Mesenchymal stem cell (in vitro differentiated cells and primary cell): ENCODE results near the gene AOAH.

Experiments
- DNase-seq: peaks from one replicate; pipeline ENCODE4 v3.0.0-alpha.2; 2013
- H2AFZ ChIP-seq: one replicate; pipeline ENCODE4 v1.6.1; 2013; ENCODE audit warnings: low read depth, mild to moderate bottlenecking, control low read depth, inconsistent platforms, low read length, moderate library complexity
- H2AK5ac ChIP-seq: 2 replicates; pipeline ENCODE4 v1.6.1; 2013; ENCODE audit warnings: low read length, moderate library complexity, mild to moderate bottlenecking, inconsistent platforms; ENCODE audit not compliant: severe bottlenecking
- H2BK120ac ChIP-seq: one replicate; pipeline ENCODE4 v1.6.1; 2013; ENCODE audit warnings: low read depth, mild to moderate bottlenecking, inconsistent platforms, low read length, moderate library complexity
- H2BK12ac ChIP-seq, 2 experiments: one replicate each; pipeline ENCODE4 v1.6.1; 2013; ENCODE audit warnings: inconsistent platforms in 2 of 2, low read length in 2 of 2, mild to moderate bottlenecking in 2 of 2, moderate library complexity in 2 of 2, control low read depth in 1 of 2
- H2BK15ac ChIP-seq: one replicate; pipeline ENCODE4 v1.6.1; 2013; ENCODE audit warnings: mild to moderate bottlenecking, low read depth, inconsistent platforms; ENCODE audit not compliant: poor library complexity, severe bottlenecking
- H2BK5ac ChIP-seq: 2 replicates; pipeline ENCODE4 v1.6.1; 2013; ENCODE audit warnings: low read depth, mild to moderate bottlenecking, low read length, control low read depth, inconsistent platforms; ENCODE audit not compliant: poor library complexity, severe bottlenecking
- H3K14ac ChIP-seq, 2 experiments: one replicate each; pipeline ENCODE4 v1.6.1; 2013; ENCODE audit warnings: inconsistent platforms in 2 of 2, low read length in 2 of 2, control low read depth in 1 of 2, mild to moderate bottlenecking in 1 of 2, moderate library complexity in 1 of 2
- H3K18ac ChIP-seq, 2 experiments: one replicate each; pipeline ENCODE4 v1.6.1; 2013; ENCODE audit warnings: inconsistent platforms in 2 of 2, low read length in 2 of 2, control low read depth in 1 of 2, low read depth in 1 of 2, mild to moderate bottlenecking in 1 of 2
- H3K23ac ChIP-seq, 2 experiments: one replicate each; pipeline ENCODE4 v1.6.1; 2013; ENCODE audit warnings: inconsistent platforms in 2 of 2, low read length in 2 of 2, mild to moderate bottlenecking in 2 of 2, moderate library complexity in 2 of 2, control low read depth in 1 of 2
- H3K27ac ChIP-seq: 2 replicates; pipeline ENCODE4 v1.5.1; 2013; ENCODE audit warnings: mild to moderate bottlenecking, moderate library complexity, low read length, control low read depth, inconsistent platforms; ENCODE audit not compliant: poor library complexity, severe bottlenecking
- H3K27me3 ChIP-seq, 2 experiments: 2 replicates each; pipeline versions ENCODE4 v1.6.1 to v1.7.0; 2013; ENCODE audit warnings: low read length in 2 of 2, mild to moderate bottlenecking in 2 of 2, moderate library complexity in 2 of 2, control low read depth in 1 of 2, inconsistent platforms in 1 of 2; ENCODE audit not compliant: control insufficient read depth in 1 of 2, insufficient read depth in 1 of 2
- H3K36me3 ChIP-seq, 2 experiments: 2 replicates each; pipeline versions ENCODE4 v1.6.1 to v1.7.0; 2013; ENCODE audit warnings: low read length in 2 of 2, control low read depth in 1 of 2, inconsistent platforms in 1 of 2, low read depth in 1 of 2, mild to moderate bottlenecking in 1 of 2; ENCODE audit not compliant: insufficient read depth in 2 of 2, control insufficient read depth in 1 of 2
- H3K4ac ChIP-seq, 2 experiments: one replicate each; pipeline ENCODE4 v1.6.1; 2013; ENCODE audit warnings: inconsistent platforms in 2 of 2, low read length in 2 of 2, mild to moderate bottlenecking in 2 of 2, moderate library complexity in 2 of 2, control low read depth in 1 of 2, low read depth in 1 of 2
- H3K4me1 ChIP-seq: 2 replicates; pipeline ENCODE4 v1.6.1; 2013; ENCODE audit warnings: low read depth, low read length, control low read depth; ENCODE audit not compliant: control insufficient read depth, insufficient read depth
- H3K4me2 ChIP-seq: 2 replicates; pipeline ENCODE4 v1.6.1; 2013; ENCODE audit warnings: low read length, mild to moderate bottlenecking, inconsistent platforms; ENCODE audit not compliant: poor library complexity, severe bottlenecking
- H3K4me3 ChIP-seq, 2 experiments: 2 replicates each; pipeline versions ENCODE4 v1.5.1 to v1.7.0; 2013; ENCODE audit warnings: low read length in 2 of 2, mild to moderate bottlenecking in 2 of 2, control low read depth in 1 of 2, low read depth in 1 of 2; ENCODE audit not compliant: insufficient read depth in 1 of 2
- H3K79me1 ChIP-seq: replicated peaks from 2 replicates; pipeline ENCODE4 v1.6.1; 2013; ENCODE audit warnings: mild to moderate bottlenecking, control low read depth, low read length, inconsistent platforms; ENCODE audit not compliant: poor library complexity, severe bottlenecking
- H3K9ac ChIP-seq: 2 replicates; pipeline ENCODE4 v1.7.0; 2013; ENCODE audit warnings: mild to moderate bottlenecking, low read length, moderate library complexity
- H3K9me3 ChIP-seq: 2 replicates; pipeline ENCODE4 v1.7.0; 2013; ENCODE audit warnings: mild to moderate bottlenecking, low read length; ENCODE audit not compliant: control insufficient read depth
- H4K8ac ChIP-seq: one replicate; pipeline ENCODE4 v1.6.1; 2013; ENCODE audit warnings: inconsistent platforms, mild to moderate bottlenecking, low read length, moderate library complexity
- H4K91ac ChIP-seq: one replicate; pipeline ENCODE4 v1.6.1; 2013; ENCODE audit warnings: mild to moderate bottlenecking, low read length, inconsistent platforms
- WGBS: methylation state at CpG from one replicate; pipeline ENCODE4 v1.1.7; 2013; ENCODE audit warnings: mixed read lengths; 5-methylcytosine and 5-hydroxymethylcytosine counted together

AOAH gene

DNA sequence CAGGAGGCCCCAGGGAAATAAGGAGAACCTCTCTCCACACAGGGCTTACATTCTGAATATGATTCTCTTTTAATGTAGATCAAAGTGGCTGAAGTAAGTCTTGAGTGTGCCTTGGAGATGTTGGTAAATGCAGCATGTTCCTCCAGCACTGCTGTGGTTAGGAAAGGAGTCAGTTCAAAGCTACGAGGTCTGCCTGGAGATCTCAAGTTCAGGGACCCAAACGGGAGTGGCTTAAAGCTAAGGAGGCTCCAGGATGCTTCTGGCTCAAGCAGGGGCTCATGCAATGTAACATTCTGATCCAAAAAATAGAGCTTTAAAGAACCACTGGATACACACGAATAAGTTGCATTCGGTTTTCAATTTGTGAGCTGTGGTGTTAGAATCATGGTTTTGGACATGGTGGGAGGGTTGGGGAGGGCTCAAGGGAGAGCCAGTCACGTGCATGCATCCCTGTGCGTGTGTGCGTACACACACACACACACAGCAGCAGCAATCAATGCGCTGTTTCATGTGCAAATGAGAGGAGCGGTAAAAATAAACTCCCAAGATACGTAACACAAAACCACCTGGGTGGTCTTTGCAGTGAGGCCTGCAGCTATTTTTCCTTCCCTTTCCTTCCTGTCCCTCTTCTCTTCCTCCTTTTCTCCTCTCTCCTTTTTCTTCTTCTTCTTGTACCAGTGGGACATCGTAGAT, 70.5 kb downstream of the AOAH start:
- WGBS, result 75% methylated on average over 11 of the region's 11 CpGs
- no peak overlapping the region for H3K9ac ChIP-seq
- DNase-seq, result no peak
- peaks cover 18% of the 10 kb centered on the region for H3K4me1 ChIP-seq
- no peaks in the 10 kb centered on the region for H3K9me3 ChIP-seq
- no peak overlapping the region for H4K8ac ChIP-seq
- no peak overlapping the region for H3K18ac ChIP-seq
- H3K4me3 ChIP-seq, result no peak overlapping the region
- no peak overlapping the region for H3K4ac ChIP-seq
- no peak overlapping the region for H2BK5ac ChIP-seq
- no peaks in the 10 kb centered on the region for H3K27me3 ChIP-seq
- H3K23ac ChIP-seq, result no peak overlapping the region
- peaks cover 0 to 3% of the 10 kb centered on the region in 2 experiments for H3K36me3 ChIP-seq
- no peak overlapping the region for H2BK15ac ChIP-seq
- no peak overlapping the region for H4K91ac ChIP-seq
- peak overlapping the region; percentile 3 for H3K27ac ChIP-seq
- peaks cover 2% of the 10 kb centered on the region for H3K79me1 ChIP-seq
- no peak overlapping the region for H3K4me2 ChIP-seq
- H3K14ac ChIP-seq, result no peak overlapping the region
- H2AK5ac ChIP-seq, result peak overlapping the region; percentile 89
- H2AFZ ChIP-seq, result no peak overlapping the region
- no peak overlapping the region for H2BK120ac ChIP-seq
- H2BK12ac ChIP-seq, result no peak overlapping the region

DNA sequence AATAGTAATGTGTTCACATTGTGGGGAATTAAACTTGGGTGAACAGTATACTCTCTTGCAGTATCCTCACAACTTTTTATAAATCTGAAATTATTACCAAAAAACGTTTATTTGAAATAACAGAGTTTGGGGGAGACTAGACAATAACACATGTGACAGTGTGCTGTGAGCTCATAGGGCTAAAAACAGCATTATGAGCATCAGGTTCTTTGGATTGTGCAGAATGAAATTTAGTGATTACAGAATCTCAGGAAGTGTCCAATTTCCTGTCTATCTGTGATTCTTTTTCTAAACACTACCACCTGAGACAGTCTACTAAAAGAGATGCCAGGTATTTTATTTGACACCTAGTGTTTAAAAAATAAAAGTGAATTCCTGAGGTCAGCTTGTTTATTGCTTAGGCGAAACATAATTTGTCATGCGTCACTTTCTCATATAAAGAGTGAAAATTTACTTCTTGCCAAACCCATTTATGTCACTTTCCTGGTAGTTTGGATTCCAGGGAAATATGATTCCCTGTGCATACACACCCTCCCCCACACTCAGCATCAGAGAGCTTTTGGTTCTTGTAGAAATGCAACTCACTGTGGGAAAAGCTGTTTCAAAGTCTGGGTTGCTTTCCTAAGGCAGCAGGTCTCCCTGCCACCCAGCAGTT, 71.2 kb downstream of the AOAH start:
- Histone ChIP-seq H2BK12ac (no peak overlapping the region), H3K36me3 (peaks cover 0 to 3% of the 10 kb centered on the region in 2 experiments), H3K9me3 (no peaks in the 10 kb centered on the region), H3K9ac (no peak overlapping the region), H3K27ac (peak overlapping the region; percentile 3), H3K4me1 (peaks cover 18% of the 10 kb centered on the region), H2AK5ac (peak overlapping the region; percentile 89), H3K4me3 (no peak overlapping the region), H2BK5ac (no peak overlapping the region), H3K27me3 (no peaks in the 10 kb centered on the region), H3K14ac (no peak overlapping the region), H2AFZ (no peak overlapping the region), H4K8ac (no peak overlapping the region), H3K4me2 (no peak overlapping the region), H2BK120ac (no peak overlapping the region), H3K4ac (no peak overlapping the region), H3K23ac (no peak overlapping the region), H3K79me1 (peaks cover 2% of the 10 kb centered on the region), H2BK15ac (no peak overlapping the region), H3K18ac (no peak overlapping the region), H4K91ac (no peak overlapping the region)
- WGBS, result 60% methylated on average over 2 of the region's 3 CpGs
- no peak for DNase-seq

DNA sequence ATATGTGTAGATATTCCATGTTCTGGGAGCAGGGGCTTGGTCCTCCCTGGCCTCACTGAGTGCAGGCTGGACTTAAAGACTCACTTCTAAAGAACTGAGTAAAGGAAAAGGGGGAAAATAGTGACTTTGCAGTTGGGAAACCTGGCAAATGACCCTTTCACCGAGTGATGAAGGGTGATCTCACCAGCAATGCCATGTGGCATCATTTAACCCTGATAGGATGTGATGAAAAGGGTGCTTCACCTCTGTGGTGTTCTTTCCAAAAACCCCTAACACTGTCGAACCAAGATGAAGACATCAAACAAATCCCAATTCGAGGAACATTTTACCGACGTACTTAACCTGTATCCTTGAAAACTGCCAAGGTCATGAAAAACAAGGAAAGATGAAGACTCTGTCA, 71.9 kb downstream of the AOAH start:
- Histone ChIP-seq H3K4me1 (peaks cover 16% of the 10 kb centered on the region), H3K4me2 (no peak overlapping the region), H2BK15ac (no peak overlapping the region), H4K91ac (no peak overlapping the region), H3K27me3 (no peaks in the 10 kb centered on the region), H3K9me3 (no peaks in the 10 kb centered on the region), H2BK120ac (no peak overlapping the region), H3K23ac (no peak overlapping the region), H3K27ac (no peak overlapping the region), H2BK5ac (no peak overlapping the region), H3K4ac (no peak overlapping the region), H2AK5ac (peak overlapping the region; percentile 79), H2AFZ (no peak overlapping the region), H3K9ac (no peak overlapping the region), H4K8ac (no peak overlapping the region), H3K36me3 (peaks cover 0 to 2% of the 10 kb centered on the region in 2 experiments), H3K79me1 (peaks cover 2% of the 10 kb centered on the region), H2BK12ac (no peak overlapping the region), H3K18ac (no peak overlapping the region), H3K4me3 (no peak overlapping the region), H3K14ac (no peak overlapping the region)
- DNase-seq, result no peak
- WGBS, result 87% methylated on average over 5 of the region's 5 CpGs

DNA sequence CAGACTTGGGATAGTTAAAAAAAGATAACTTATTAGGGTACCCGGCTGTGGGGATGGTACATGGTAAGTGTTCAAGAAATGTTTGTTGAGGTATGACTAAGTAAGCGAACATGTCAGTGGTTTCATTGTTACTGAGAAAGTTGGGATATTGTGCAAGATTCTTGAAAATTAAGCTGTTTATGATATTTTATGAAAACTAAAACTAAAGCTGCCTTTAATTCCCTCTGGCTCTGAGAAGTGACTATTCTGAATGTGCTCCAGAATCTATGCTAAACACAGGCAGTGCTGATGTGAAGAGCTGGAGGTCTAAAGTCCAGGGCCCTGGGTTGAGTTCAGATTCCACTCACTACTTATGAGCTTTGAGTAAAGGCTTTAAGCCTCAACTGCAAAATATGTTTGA, 72.9 kb downstream of the AOAH start:
- Histone ChIP-seq H3K18ac (no peak overlapping the region), H3K4ac (no peak overlapping the region), H4K8ac (no peak overlapping the region), H3K4me1 (peaks cover 14% of the 10 kb centered on the region), H3K79me1 (no peaks in the 10 kb centered on the region), H3K9ac (no peak overlapping the region), H3K4me2 (no peak overlapping the region), H2AK5ac (no peak overlapping the region), H3K27me3 (no peaks in the 10 kb centered on the region), H2BK15ac (no peak overlapping the region), H3K9me3 (no peaks in the 10 kb centered on the region), H3K27ac (peak overlapping the region; percentile 36), H3K23ac (no peak overlapping the region), H2BK120ac (no peak overlapping the region), H4K91ac (no peak overlapping the region), H2BK12ac (no peak overlapping the region), H3K36me3 (no peaks in the 10 kb centered on the region), H3K14ac (no peak overlapping the region), H2AFZ (no peak overlapping the region), H2BK5ac (no peak overlapping the region), H3K4me3 (no peak overlapping the region)
- peak; percentile 21 for DNase-seq
- 71% methylated on average over 2 of the region's 2 CpGs for WGBS
